ENCODE measurements around the gene CHMP1A. TPM values are rescaled to one million over a fixed set of nuclear protein-coding genes. Genes with fewer than 3 reads are reported as not detected.

Gene CHMP1A
- total RNA-seq, 2 donors from 2014 or later, result 118 to 176 TPM

- Histone ChIP-seq H3K9me3 (no peaks in the 10 kb centered on the region), H3K9ac (ENCODE audit: low read depth in 2 of 2, low read length in 2 of 2) (no peak overlapping the region), H3K27ac (no peak overlapping the region), H3K4me3 (no peak overlapping the region), H3K27me3 (peaks cover 9% of the 10 kb centered on the region), H3K36me3 (no peaks in the 10 kb centered on the region), H3K4me1 (no peaks in the 10 kb centered on the region)
- no peak for DNase-seq
- no peak for TF ChIP-seq CTCF (IDR thresholded peaks at IDR 0.05)
- intact Hi-C loops (cut with DNase I), result no loop called here
Observed at GRCh38 chr16:89601906-89602272, 55.6 kb downstream of the CHMP1A start.

GRCh38 chr16:89600956-89601355, 56.6 kb downstream of the CHMP1A start:
- TF ChIP-seq CTCF (IDR thresholded peaks at IDR 0.05), result no peak
- H3K27ac ChIP-seq, result no peak overlapping the region
- intact Hi-C loops (cut with DNase I), result no loop called here
- H3K4me1 ChIP-seq, result no peaks in the 10 kb centered on the region
- no peaks in the 10 kb centered on the region for H3K9me3 ChIP-seq
- peaks cover 9% of the 10 kb centered on the region for H3K27me3 ChIP-seq
- H3K36me3 ChIP-seq, result no peaks in the 10 kb centered on the region
- no peak overlapping the region for H3K4me3 ChIP-seq
- H3K9ac ChIP-seq (ENCODE audit: low read depth in 2 of 2, low read length in 2 of 2), result no peak overlapping the region
- DNase-seq, result no peak

- TF ChIP-seq CTCF (IDR thresholded peaks at IDR 0.05), result no peak
- Histone ChIP-seq H3K27me3 (peaks cover 6% of the 10 kb centered on the region), H3K4me1 (no peaks in the 10 kb centered on the region), H3K4me3 (no peak overlapping the region), H3K9me3 (no peaks in the 10 kb centered on the region), H3K9ac (ENCODE audit: low read depth in 2 of 2, low read length in 2 of 2) (no peak overlapping the region), H3K27ac (no peak overlapping the region), H3K36me3 (no peaks in the 10 kb centered on the region)
- DNase-seq, result no peak
- intact Hi-C loops (cut with DNase I), result no loop called here
Observed at GRCh38 chr16:89600427-89600826, 57.1 kb downstream of the CHMP1A start.

GRCh38 chr16:89599902-89600301, 57.6 kb downstream of the CHMP1A start:
- TF ChIP-seq CTCF (IDR thresholded peaks at IDR 0.05), result no peak
- Histone ChIP-seq H3K36me3 (no peaks in the 10 kb centered on the region), H3K27ac (no peak overlapping the region), H3K9me3 (no peaks in the 10 kb centered on the region), H3K4me3 (no peak overlapping the region), H3K4me1 (no peaks in the 10 kb centered on the region), H3K9ac (ENCODE audit: low read depth in 2 of 2, low read length in 2 of 2) (no peak overlapping the region), H3K27me3 (peaks cover 1% of the 10 kb centered on the region)
- intact Hi-C loops (cut with DNase I), result no loop called here
- no peak for DNase-seq

GRCh38 chr16:89599451-89599858, 58.1 kb downstream of the CHMP1A start:
- Histone ChIP-seq H3K27ac (no peak overlapping the region), H3K36me3 (no peaks in the 10 kb centered on the region), H3K4me3 (no peak overlapping the region), H3K4me1 (no peaks in the 10 kb centered on the region), H3K27me3 (no peaks in the 10 kb centered on the region), H3K9ac (ENCODE audit: low read depth in 2 of 2, low read length in 2 of 2) (no peak overlapping the region), H3K9me3 (no peaks in the 10 kb centered on the region)
- peak; percentile 53 for DNase-seq
- peak; percentile 24 for TF ChIP-seq CTCF (IDR thresholded peaks at IDR 0.05)
- intact Hi-C loops (cut with DNase I), result no loop called here

GRCh38 chr16:89598199-89598598, 59.3 kb downstream of the CHMP1A start:
- H3K27ac ChIP-seq, result no peak overlapping the region
- DNase-seq, result no peak
- intact Hi-C loops (cut with DNase I), result no loop called here
- no peak for TF ChIP-seq CTCF (IDR thresholded peaks at IDR 0.05)
- H3K4me3 ChIP-seq, result no peak overlapping the region
- H3K9me3 ChIP-seq, result no peaks in the 10 kb centered on the region
- no peak overlapping the region for H3K9ac ChIP-seq (ENCODE audit: low read depth in 2 of 2, low read length in 2 of 2)
- H3K4me1 ChIP-seq, result no peaks in the 10 kb centered on the region
- H3K27me3 ChIP-seq, result no peaks in the 10 kb centered on the region
- no peaks in the 10 kb centered on the region for H3K36me3 ChIP-seq

Measured in colonic mucosa (tissue), 4 donors.